ENCODE results near the gene REXO4. TPM values are rescaled to one million over a fixed set of nuclear protein-coding genes. Genes with fewer than 3 reads are reported as not detected.
A peak's percentile ranks its signal among the peaks of the same experiment; 100 is the strongest.

REXO4 gene
- total and polyA plus RNA-seq, 2 donors (not counting 1 experiment from before 2014, with no cell fraction given), result 25.0 to 37.1 TPM

DNA sequence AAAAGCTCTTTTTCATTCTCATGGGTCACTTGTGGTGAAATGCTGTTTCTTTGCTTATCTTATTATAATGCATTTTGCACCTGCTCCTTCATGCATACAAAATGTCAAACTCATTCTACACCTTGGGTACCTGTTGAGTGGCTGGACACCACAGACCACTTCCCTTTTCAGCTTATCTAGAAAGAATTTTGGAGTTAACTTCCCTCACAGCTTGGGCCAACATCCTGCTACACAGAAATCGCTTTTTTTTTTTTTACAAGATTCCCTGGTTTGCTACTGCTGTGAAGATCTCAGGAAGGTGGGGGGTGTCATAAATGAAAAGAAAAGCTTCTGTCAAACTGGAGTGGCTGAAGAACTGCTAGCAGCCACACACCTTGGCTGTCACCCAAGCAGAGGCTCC is 2.6 kb downstream of the REXO4 start:
- no peak for TF ChIP-seq EZH2 (IDR thresholded peaks at IDR 0.05; ENCODE audit: borderline replicate concordance, insufficient read depth, low read depth, low read length, poor library complexity, severe bottlenecking)
- no peak for TF ChIP-seq CTCF (IDR thresholded peaks at IDR 0.05)
- H3K36me3 ChIP-seq (replicated peaks in 1 of 2; ENCODE audit: control extremely low read depth in 1 of 2, control insufficient read depth in 1 of 2, extremely low read depth in 1 of 2, insufficient read depth in 2 of 2, low read length in 1 of 2), result peaks cover 10 to 46% of the 10 kb centered on the region in 2 experiments
- no CpG with 5 or more reads among the region's 1 CpG for WGBS (ENCODE audit: insufficient coverage)
- Mint-ChIP-seq H3K9me3 (ENCODE audit: insufficient read depth) (peaks cover 4% of the 10 kb centered on the region), H3K4me3 (peak overlapping the region; percentile 39), H3K4me1 (peaks cover 52% of the 10 kb centered on the region), H3K27ac (no peak overlapping the region), H3K27me3 (no peaks in the 10 kb centered on the region)
- peaks cover 63% of the 10 kb centered on the region for H4K20me1 ChIP-seq (ENCODE audit: control insufficient read depth, insufficient read depth, low read length, poor library complexity, severe bottlenecking)
- H3K4me1 ChIP-seq (ENCODE audit: control insufficient read depth in 2 of 2, insufficient read depth in 2 of 2, low read length in 2 of 2), result peaks cover 17 to 44% of the 10 kb centered on the region in 2 donors
- no peak for ATAC-seq (ENCODE audit: low read depth)
- peaks cover 0 to 4% (median 0%) of the 10 kb centered on the region in 3 donors for H3K9me3 ChIP-seq (ENCODE audit: control extremely low read depth in 1 of 3, control insufficient read depth in 2 of 3, insufficient read depth in 1 of 3, low read length in 2 of 3)
- no peak for DNase-seq
- no peak overlapping the region for H3K4me2 ChIP-seq (replicated peaks; ENCODE audit: low read depth, low read length, poor library complexity, severe bottlenecking)
- ChIA-PET CTCF (interaction anchor here (1.8 kb wide), 1 partner anchor 71 kb away, joined by 5 read pairs; no protein-coding TSS in a partner anchor), POLR2A (no interaction called here)
- intact Hi-C loops (cut with micrococcal nuclease), result loop anchor here (5.0 kb wide), 1 partner anchor 383 kb away; the partner anchor contains the start of gene GTF3C5
- H3K27ac ChIP-seq (ENCODE audit: low read length in 2 of 2), result no peak overlapping the region
- H2AFZ ChIP-seq (ENCODE audit: insufficient read depth, low read depth, low read length, poor library complexity, severe bottlenecking), result no peak overlapping the region
- no peak overlapping the region for H3K4me3 ChIP-seq (ENCODE audit: control extremely low read depth in 1 of 5, extremely low read depth in 1 of 5, insufficient read depth in 1 of 5, low read depth in 2 of 5, low read length in 4 of 5)
- H3K27me3 ChIP-seq (replicated peaks in 1 of 4; ENCODE audit: control extremely low read depth in 1 of 4, control insufficient read depth in 3 of 4, insufficient read depth in 4 of 4, low read length in 3 of 4), result no peaks in the 10 kb centered on the region
- peaks cover 48% of the 10 kb centered on the region for H3K79me2 ChIP-seq (ENCODE audit: control insufficient read depth, insufficient read depth, low read length)
- H3K9ac ChIP-seq (ENCODE audit: low read length), result no peak overlapping the region

GRCh38 chr9:133408042-133408441 is 9.8 kb downstream of the REXO4 start:
- Histone ChIP-seq H3K4me2 (replicated peaks; ENCODE audit: low read depth, low read length, poor library complexity, severe bottlenecking) (no peak overlapping the region), H2AFZ (ENCODE audit: insufficient read depth, low read depth, low read length, poor library complexity, severe bottlenecking) (no peak overlapping the region), H3K4me3 (ENCODE audit: control extremely low read depth in 1 of 5, extremely low read depth in 1 of 5, insufficient read depth in 1 of 5, low read depth in 2 of 5, low read length in 4 of 5) (no peak overlapping the region), H3K27ac (ENCODE audit: low read length in 2 of 2) (no peak overlapping the region), H3K36me3 (replicated peaks in 1 of 2; ENCODE audit: control extremely low read depth in 1 of 2, control insufficient read depth in 1 of 2, extremely low read depth in 1 of 2, insufficient read depth in 2 of 2, low read length in 1 of 2) (peaks cover 4 to 69% of the 10 kb centered on the region in 2 experiments), H3K9ac (ENCODE audit: low read length) (no peak overlapping the region), H3K79me2 (ENCODE audit: control insufficient read depth, insufficient read depth, low read length) (peaks cover 14% of the 10 kb centered on the region), H3K9me3 (ENCODE audit: control extremely low read depth in 1 of 3, control insufficient read depth in 2 of 3, insufficient read depth in 1 of 3, low read length in 2 of 3) (no peaks in the 10 kb centered on the region), H3K27me3 (replicated peaks in 1 of 4; ENCODE audit: control extremely low read depth in 1 of 4, control insufficient read depth in 3 of 4, insufficient read depth in 4 of 4, low read length in 3 of 4) (no peaks in the 10 kb centered on the region), H4K20me1 (ENCODE audit: control insufficient read depth, insufficient read depth, low read length, poor library complexity, severe bottlenecking) (peaks cover 61% of the 10 kb centered on the region), H3K4me1 (ENCODE audit: control insufficient read depth in 2 of 2, insufficient read depth in 2 of 2, low read length in 2 of 2) (peaks cover 0 to 2% of the 10 kb centered on the region in 2 donors)
- DNase-seq (no peak), ATAC-seq (ENCODE audit: low read depth) (no peak)
- Mint-ChIP-seq H3K9me3 (ENCODE audit: insufficient read depth) (no peaks in the 10 kb centered on the region), H3K4me1 (peaks cover 2% of the 10 kb centered on the region), H3K4me3 (no peak overlapping the region), H3K27ac (no peak overlapping the region), H3K27me3 (no peaks in the 10 kb centered on the region)
- WGBS (ENCODE audit: insufficient coverage), result no CpG with 5 or more reads among the region's 1 CpG
- intact Hi-C loops (cut with micrococcal nuclease), result no loop called here
- ChIA-PET CTCF (interaction anchor here (1.2 kb wide), 1 partner anchor 79 kb away, joined by 6 read pairs; no protein-coding TSS in a partner anchor), POLR2A (interaction anchor here (0.7 kb wide), 1 partner anchor 10 kb away, joined by 6 read pairs; the partner anchor contains the start of gene REXO4)
- TF ChIP-seq EZH2 (IDR thresholded peaks at IDR 0.05; ENCODE audit: borderline replicate concordance, insufficient read depth, low read depth, low read length, poor library complexity, severe bottlenecking) (no peak), CTCF (IDR thresholded peaks at IDR 0.05) (no peak)
